ENCODE data around the gene TRIM17. TPM values are rescaled to one million over a fixed set of nuclear protein-coding genes. Genes with fewer than 3 reads are reported as not detected.

TRIM17 gene
- total RNA-seq, 2 experiments from 2014 or later, result 0.13 TPM; not detected in 1

- no peaks in the 10 kb centered on the region for H3K9me2 ChIP-seq (ENCODE audit: insufficient read depth, low read length)
- POLR2A ChIA-PET, result no interaction called here
- no peak overlapping the region for H3K4me2 ChIP-seq (ENCODE audit: low read length)
- H3K4me1 ChIP-seq (ENCODE audit: insufficient read depth, low read length, poor library complexity, severe bottlenecking), result no peaks in the 10 kb centered on the region
- CTCF ChIA-PET (ENCODE audit: unreplicated experiment), result no interaction called here
- H3K9me3 ChIP-seq (ENCODE audit: low read length), result no peaks in the 10 kb centered on the region
- TF ChIP-seq EZH2phosphoT487 (IDR thresholded peaks at IDR 0.05; ENCODE audit: borderline replicate concordance, low read depth, low read length), result no peak
- TF ChIP-seq CTCF (conservative IDR thresholded peaks at IDR 0.05; ENCODE audit: low read length), result no peak
- no peaks in the 10 kb centered on the region for H3K36me3 ChIP-seq (ENCODE audit: insufficient read depth, low read length)
- no peak overlapping the region for H3K27ac ChIP-seq (ENCODE audit: low read depth, low read length, poor library complexity, severe bottlenecking)
- no peaks in the 10 kb centered on the region for H3K79me2 ChIP-seq (ENCODE audit: insufficient read depth, low read depth, low read length)
- no peaks in the 10 kb centered on the region for H4K20me1 ChIP-seq (ENCODE audit: insufficient read depth, low read length)
- no peak overlapping the region for H2AFZ ChIP-seq (ENCODE audit: low read length)
- H3K4me3 ChIP-seq (ENCODE audit: low read depth, low read length, poor library complexity, severe bottlenecking), result no peak overlapping the region
- no peak for DNase-seq (ENCODE audit: low spot score)
- no TSS peak for BruUV-seq (replicated peaks)
- intact Hi-C loops (cut with micrococcal nuclease; ENCODE audit: unreplicated experiment), result no loop called here
Measured at GRCh38 chr1:228424685-228425660, 8.3 kb upstream of the TRIM17 start.

- Histone ChIP-seq H4K20me1 (ENCODE audit: insufficient read depth, low read length) (no peaks in the 10 kb centered on the region), H3K4me3 (ENCODE audit: low read depth, low read length, poor library complexity, severe bottlenecking) (no peak overlapping the region), H3K36me3 (ENCODE audit: insufficient read depth, low read length) (no peaks in the 10 kb centered on the region), H3K9me2 (ENCODE audit: insufficient read depth, low read length) (no peaks in the 10 kb centered on the region), H2AFZ (ENCODE audit: low read length) (no peak overlapping the region), H3K4me1 (ENCODE audit: insufficient read depth, low read length, poor library complexity, severe bottlenecking) (no peaks in the 10 kb centered on the region), H3K9me3 (ENCODE audit: low read length) (no peaks in the 10 kb centered on the region), H3K27ac (ENCODE audit: low read depth, low read length, poor library complexity, severe bottlenecking) (no peak overlapping the region), H3K79me2 (ENCODE audit: insufficient read depth, low read depth, low read length) (no peaks in the 10 kb centered on the region), H3K4me2 (ENCODE audit: low read length) (no peak overlapping the region)
- POLR2A ChIA-PET, result interaction anchor here (0.6 to 1.1 kb wide), 3 partner anchors 8 to 705 kb away, joined by 3 to 5 read pairs (median 4); no protein-coding TSS in a partner anchor
- BruUV-seq (replicated peaks), result no TSS peak
- no peak for TF ChIP-seq EZH2phosphoT487 (IDR thresholded peaks at IDR 0.05; ENCODE audit: borderline replicate concordance, low read depth, low read length)
- TF ChIP-seq CTCF (conservative IDR thresholded peaks at IDR 0.05; ENCODE audit: low read length), result no peak
- no peak for DNase-seq (ENCODE audit: low spot score)
- CTCF ChIA-PET (ENCODE audit: unreplicated experiment), result no interaction called here
- intact Hi-C loops (cut with micrococcal nuclease; ENCODE audit: unreplicated experiment), result no loop called here
Measured at GRCh38 chr1:228423404-228424053, 6.9 kb upstream of the TRIM17 start.
